22Rv1 (cell line): ENCODE results near the gene ATPAF1.

Experiments used
- ZFX ChIP-seq: fragments of 450-650 bp; IDR thresholded peaks from 2 replicates; pipeline ENCODE4 v1.6.1; 2017; ENCODE audit warnings: antibody characterized with exemption, borderline replicate concordance
- TF ChIP-seq, protein P1 (sequence below): fragments of 450-650 bp; IDR thresholded peaks from 2 replicates; pipeline ENCODE4 v1.5.1; 2017; ENCODE audit warnings: mild to moderate bottlenecking

DNA sequence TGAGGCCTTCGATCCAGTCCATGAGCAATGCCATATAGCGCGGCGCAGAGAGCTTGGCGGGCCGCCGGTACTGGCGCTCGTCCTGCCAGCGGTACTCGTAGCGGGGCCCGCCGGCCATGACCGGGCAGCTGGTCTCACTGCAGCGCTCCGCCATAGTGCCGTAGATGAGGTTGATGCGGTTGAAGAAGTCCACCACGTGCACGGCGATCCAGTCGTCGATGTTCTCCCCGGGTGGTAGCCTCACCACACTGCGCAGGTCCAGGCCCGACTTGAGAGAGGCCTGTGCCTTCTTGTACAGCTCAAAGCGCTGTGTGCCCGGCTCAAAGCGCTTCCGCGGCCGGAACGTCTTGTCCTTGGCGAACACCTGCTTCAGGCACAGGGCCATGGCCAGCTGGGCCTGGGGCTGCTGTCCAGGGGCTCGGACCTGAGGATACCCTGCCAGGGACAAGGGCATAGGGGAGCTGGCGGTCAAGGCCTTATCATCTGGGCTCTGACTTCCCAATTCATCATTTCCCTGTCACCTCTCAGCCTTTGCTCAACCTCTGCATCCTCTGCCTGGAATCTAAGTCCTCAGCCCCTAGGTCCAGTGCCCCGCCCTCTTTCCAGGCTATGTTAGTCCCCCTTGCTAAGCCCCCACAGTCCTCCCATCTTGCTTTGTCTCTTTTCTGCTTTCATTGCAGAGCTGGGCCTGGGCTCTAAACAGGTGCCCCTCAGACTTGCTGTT is 55.1 kb downstream of the ATPAF1 start:
- TF ChIP-seq, protein P1, sequence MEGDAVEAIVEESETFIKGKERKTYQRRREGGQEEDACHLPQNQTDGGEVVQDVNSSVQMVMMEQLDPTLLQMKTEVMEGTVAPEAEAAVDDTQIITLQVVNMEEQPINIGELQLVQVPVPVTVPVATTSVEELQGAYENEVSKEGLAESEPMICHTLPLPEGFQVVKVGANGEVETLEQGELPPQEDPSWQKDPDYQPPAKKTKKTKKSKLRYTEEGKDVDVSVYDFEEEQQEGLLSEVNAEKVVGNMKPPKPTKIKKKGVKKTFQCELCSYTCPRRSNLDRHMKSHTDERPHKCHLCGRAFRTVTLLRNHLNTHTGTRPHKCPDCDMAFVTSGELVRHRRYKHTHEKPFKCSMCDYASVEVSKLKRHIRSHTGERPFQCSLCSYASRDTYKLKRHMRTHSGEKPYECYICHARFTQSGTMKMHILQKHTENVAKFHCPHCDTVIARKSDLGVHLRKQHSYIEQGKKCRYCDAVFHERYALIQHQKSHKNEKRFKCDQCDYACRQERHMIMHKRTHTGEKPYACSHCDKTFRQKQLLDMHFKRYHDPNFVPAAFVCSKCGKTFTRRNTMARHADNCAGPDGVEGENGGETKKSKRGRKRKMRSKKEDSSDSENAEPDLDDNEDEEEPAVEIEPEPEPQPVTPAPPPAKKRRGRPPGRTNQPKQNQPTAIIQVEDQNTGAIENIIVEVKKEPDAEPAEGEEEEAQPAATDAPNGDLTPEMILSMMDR, result no peak
- no peak for TF ChIP-seq ZFX
